Mammary epithelial cell (primary cell): ENCODE data around the gene CYTIP.

Experiments
- CTCF ChIP-seq, 2 donors: IDR thresholded peaks in 1 of 2; conservative IDR thresholded peaks in 1 of 2; 2 replicates each; pipeline ENCODE4 v1.5.1; 2011 to 2012; ENCODE audit warnings: inconsistent platforms in 2 of 2, low read length in 2 of 2, mild to moderate bottlenecking in 2 of 2, control low read depth in 1 of 2, low read depth in 1 of 2; ENCODE audit not compliant: insufficient read depth in 1 of 2; ENCODE audit errors: extremely low read depth in 1 of 2
- EZH2 ChIP-seq: IDR thresholded peaks from 2 replicates; pipeline ENCODE4 v1.6.1; 2012; ENCODE audit warnings: low read length, inconsistent platforms, borderline replicate concordance

- TF ChIP-seq CTCF (conservative IDR thresholded peaks at IDR 0.05 in 1 of 2, IDR thresholded peaks at IDR 0.05 in 1 of 2; ENCODE audit: extremely low read depth in 1 of 2, insufficient read depth in 1 of 2, low read depth in 1 of 2, low read length in 2 of 2), result no peak
- TF ChIP-seq EZH2, result no peak
Observed at GRCh38 chr2:157444641-157445040, 752 bp upstream of the CYTIP start.
